ENCODE results near the gene LGR5.

DNA sequence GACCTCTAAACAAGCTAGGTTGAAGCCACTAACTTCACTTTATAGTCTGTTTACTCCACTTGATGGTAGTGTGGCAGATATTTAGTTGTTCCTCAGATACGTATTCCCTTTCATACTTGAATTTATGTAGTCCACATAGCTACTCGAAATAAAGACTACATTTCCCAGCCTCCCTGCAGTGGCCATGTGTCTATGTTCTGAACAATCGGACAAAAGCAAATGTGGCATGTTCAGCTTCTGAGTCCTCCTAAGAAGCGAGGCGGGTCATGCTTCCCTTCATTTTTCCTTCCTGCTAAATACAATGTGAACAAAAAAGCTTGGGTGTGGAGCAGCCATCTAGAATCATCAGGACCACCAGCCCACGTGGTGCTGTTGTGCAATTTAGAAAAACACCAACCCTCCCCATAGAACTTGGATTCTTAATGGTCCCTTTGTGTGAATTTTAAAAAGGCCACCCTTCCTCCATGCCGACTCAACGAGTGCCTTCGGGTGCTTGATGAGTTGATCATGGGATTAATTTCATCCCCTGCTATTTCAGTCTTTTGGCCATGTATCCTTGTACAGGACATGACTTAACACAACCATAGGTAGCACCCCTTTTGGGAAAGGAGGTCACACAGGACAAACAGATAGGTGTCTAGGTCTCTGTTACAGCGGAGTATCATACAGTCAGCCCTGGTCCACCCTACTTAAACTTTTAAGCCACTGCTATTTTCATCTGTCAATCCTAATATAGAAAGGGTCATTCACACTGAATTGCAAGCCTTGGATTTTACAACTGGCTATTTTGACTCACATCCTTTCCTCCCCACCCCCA is 163.4 kb downstream of the LGR5 start:
- TF ChIP-seq ZNF274 (IDR thresholded peaks at IDR 0.05; ENCODE audit: low read depth, low read length) (no peak), SP1 (IDR thresholded peaks at IDR 0.05; ENCODE audit: low read depth) (no peak), POLR2A (IDR thresholded peaks at IDR 0.05; ENCODE audit: borderline replicate concordance, extremely low read depth, insufficient read depth, insufficient read length) (no peak), EGR1 (IDR thresholded peaks at IDR 0.05; ENCODE audit: low read depth) (no peak), POLR2AphosphoS5 (IDR thresholded peaks at IDR 0.05; ENCODE audit: low read depth, low read length) (0 out of 2 replicates have a peak, but pooled peaks have one; percentile 1), JUND (IDR thresholded peaks at IDR 0.05) (no peak), EZH2phosphoT487 (IDR thresholded peaks at IDR 0.05; ENCODE audit: borderline replicate concordance) (no peak)
- TF ChIP-seq, protein P1, sequence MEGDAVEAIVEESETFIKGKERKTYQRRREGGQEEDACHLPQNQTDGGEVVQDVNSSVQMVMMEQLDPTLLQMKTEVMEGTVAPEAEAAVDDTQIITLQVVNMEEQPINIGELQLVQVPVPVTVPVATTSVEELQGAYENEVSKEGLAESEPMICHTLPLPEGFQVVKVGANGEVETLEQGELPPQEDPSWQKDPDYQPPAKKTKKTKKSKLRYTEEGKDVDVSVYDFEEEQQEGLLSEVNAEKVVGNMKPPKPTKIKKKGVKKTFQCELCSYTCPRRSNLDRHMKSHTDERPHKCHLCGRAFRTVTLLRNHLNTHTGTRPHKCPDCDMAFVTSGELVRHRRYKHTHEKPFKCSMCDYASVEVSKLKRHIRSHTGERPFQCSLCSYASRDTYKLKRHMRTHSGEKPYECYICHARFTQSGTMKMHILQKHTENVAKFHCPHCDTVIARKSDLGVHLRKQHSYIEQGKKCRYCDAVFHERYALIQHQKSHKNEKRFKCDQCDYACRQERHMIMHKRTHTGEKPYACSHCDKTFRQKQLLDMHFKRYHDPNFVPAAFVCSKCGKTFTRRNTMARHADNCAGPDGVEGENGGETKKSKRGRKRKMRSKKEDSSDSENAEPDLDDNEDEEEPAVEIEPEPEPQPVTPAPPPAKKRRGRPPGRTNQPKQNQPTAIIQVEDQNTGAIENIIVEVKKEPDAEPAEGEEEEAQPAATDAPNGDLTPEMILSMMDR (IDR thresholded peaks at IDR 0.05 in 2 of 3, conservative IDR thresholded peaks at IDR 0.05 in 1 of 3; ENCODE audit: borderline replicate concordance in 1 of 3, insufficient read depth in 1 of 3, low read depth in 2 of 3, low read length in 2 of 3): no peak
- TF ChIP-seq, protein P2, sequence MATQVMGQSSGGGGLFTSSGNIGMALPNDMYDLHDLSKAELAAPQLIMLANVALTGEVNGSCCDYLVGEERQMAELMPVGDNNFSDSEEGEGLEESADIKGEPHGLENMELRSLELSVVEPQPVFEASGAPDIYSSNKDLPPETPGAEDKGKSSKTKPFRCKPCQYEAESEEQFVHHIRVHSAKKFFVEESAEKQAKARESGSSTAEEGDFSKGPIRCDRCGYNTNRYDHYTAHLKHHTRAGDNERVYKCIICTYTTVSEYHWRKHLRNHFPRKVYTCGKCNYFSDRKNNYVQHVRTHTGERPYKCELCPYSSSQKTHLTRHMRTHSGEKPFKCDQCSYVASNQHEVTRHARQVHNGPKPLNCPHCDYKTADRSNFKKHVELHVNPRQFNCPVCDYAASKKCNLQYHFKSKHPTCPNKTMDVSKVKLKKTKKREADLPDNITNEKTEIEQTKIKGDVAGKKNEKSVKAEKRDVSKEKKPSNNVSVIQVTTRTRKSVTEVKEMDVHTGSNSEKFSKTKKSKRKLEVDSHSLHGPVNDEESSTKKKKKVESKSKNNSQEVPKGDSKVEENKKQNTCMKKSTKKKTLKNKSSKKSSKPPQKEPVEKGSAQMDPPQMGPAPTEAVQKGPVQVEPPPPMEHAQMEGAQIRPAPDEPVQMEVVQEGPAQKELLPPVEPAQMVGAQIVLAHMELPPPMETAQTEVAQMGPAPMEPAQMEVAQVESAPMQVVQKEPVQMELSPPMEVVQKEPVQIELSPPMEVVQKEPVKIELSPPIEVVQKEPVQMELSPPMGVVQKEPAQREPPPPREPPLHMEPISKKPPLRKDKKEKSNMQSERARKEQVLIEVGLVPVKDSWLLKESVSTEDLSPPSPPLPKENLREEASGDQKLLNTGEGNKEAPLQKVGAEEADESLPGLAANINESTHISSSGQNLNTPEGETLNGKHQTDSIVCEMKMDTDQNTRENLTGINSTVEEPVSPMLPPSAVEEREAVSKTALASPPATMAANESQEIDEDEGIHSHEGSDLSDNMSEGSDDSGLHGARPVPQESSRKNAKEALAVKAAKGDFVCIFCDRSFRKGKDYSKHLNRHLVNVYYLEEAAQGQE (IDR thresholded peaks at IDR 0.05; ENCODE audit: low read depth): no peak
